Cerebellar cortex (tissue), 1 donor: ENCODE data around the gene AJAP1.

Source experiments
- DNase-seq: peaks from one replicate; pipeline ENCODE4 v3.0.0-alpha.2; 2015; ENCODE audit warnings: low spot score

Gene AJAP1

DNA sequence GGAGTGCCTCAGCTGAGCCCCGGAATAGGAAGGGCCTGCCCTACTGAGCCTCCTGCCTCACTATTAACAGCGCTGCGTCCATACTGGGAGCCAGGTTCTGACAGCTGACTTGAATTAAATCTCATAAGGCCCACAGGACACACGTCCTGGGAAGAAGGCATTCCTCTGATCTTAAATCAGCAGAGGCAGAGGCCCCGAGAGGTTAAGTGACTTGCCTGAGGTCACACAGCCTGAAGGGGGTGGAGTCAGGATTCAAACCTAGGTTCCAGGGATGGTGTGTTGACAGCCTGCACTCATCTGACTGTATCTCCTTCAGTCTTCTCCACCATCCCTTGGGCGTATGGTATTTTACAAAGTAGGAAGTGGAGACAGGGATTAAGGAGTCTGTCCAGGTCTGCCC, 79.8 kb downstream of the AJAP1 start:
- no peak for DNase-seq

DNA sequence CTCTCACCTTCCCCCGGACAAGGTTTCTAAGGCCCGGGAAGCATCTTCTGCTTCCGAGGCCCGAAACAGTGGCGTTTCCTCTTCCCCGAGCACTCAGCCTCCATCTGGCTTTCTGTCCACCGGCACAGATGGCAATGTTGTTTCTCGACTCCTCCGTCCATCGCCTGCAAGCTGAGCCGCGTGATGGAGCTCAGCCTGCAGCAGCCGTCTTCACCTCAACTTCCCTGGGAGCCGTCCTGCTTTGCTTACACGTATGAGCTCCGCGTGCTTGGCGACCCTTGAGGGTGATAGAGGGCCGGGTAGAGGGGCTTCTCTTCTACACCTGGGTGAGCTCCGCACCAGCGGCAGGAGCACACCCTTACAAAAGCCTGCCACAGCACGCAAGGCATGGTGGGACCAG, 80.4 kb downstream of the AJAP1 start:
- peak; percentile 26 for DNase-seq

DNA sequence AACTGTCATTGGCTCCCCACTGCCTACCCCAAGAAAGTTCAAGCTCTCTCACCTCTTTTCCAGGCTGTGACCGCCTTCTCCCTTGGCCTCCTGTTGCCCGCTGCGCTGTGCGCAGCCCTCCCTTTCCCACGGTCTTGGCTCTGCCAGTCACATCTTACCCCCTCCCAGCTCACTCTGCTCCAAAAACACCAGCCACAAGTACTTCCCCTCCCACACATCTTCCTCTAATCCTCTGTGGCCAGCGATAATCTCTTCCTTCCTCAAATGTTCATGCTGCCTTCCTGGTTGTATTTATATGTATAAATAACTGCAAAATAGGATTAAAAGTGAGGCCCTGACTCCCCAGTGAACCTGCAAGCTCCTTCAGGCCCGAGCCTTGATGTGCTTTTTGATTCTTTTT, 81.8 kb downstream of the AJAP1 start:
- DNase-seq: no peak

DNA sequence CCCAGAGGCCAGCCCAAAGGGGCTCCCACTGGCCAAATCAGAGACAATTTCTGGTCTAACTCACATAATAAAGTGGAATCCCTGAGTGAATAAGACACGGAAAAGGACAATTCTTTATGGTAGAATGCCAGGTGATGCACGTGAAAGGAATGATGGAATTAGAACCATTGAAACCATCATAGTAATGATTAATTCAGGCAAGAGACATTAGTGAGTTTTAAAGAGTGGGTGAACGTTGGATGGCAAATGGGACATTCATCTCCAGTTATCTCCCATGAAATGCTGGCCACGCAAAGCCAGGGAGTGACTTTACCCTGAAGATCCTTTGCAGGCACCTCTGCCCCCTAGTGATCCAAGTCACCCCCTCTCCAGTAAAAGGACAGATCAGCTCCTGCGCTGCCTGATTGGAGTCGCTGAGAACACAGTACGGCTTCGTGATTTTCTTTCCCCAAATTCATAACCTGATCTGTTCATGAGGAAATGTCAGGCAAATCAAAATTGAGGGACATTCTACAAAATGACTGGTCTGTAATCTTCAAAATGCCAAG, 87.5 kb downstream of the AJAP1 start:
- no peak for DNase-seq

DNA sequence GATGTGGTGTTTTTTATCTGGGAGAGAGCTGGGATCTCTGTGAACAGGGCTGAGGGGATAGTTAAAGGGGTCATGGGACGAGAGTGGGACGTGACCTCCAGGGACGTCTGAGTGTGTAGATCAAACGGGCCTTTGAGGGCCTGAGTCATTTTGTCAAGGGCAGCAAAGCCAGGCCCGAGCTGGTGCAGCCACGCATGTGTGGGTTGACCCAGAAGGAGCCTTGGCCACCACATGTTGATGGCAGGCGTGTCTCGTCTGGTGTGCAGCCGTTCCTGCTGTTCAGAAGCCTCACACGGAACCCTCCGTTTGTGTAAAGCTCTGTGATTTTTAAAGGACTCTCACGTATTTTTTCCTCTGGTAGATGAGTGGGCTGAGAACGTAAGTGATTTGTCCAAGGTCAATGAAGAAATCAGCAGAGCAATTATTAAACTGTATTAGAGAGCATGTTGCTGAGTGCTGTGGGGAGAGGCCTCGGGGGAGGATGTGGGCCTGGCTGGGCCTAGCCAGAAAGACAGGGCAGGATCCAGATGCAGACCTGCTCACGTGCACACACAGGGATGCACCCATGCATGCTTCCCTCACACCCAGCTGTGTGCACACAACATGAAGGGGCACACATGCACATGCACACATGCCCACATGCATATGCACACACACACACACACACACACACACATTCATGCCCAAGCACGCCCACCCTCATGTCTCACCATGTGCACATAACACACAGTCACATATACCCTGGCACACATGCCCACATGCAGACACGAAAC, 89.8 kb downstream of the AJAP1 start:
- no peak for DNase-seq

DNA sequence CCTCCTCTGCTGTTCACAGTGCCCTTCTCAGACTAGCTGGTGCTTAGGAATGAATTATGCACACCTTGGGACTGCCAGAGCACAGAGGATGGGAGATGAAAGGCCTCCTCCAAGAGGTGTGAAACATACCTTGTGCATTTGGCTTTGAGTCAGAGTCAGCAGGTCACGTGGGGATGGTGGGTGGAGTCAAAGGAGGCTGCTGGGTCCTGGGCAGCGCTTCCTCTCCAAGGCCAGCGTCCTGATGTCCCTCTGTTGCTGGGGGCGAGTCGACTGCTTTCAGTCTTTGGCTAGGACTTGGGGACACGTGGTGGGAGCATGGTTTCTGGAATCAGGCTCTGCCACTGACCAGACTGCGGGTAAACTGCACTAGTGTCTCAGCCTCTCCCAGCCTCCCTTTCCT, 91.2 kb downstream of the AJAP1 start:
- no peak for DNase-seq

DNA sequence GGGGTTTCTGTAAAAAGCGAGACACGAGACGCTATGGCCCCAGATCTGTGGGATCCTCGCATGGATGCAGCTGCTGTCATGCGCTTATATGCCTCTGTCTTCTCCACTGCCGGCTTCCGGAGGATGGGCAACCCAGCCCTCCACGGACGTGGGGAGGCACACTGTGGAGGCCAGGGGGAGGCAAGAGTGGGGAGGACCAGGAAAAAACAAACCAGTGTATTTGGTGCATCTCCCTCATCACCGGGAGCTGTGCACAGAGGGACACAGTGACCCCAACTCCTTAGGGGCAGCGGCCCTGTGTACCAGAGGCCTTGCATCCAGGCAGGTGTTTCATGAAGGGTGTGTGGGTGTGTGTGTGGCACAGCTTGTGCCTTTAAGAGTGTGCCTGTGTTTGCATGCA, 95.0 kb downstream of the AJAP1 start:
- DNase-seq: no peak

DNA sequence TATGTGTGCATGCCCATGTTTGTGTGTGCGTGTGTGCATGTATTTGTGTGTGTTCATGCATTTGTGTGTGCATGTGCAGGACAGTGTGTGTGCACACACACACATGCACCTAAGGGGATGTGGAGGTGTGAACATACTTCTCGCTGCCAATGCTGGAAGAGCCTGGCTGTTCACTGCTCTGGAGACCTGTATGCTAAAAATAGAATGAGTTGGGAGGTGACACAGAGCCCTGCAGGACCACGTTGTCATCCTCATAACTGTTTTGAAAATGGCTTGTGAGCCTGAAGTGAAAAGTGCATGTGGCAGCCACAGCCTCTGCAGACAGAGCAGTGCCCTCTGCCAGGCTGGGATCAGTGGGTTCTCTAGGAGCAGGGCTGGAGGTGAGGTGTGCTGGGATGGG, 95.8 kb downstream of the AJAP1 start:
- DNase-seq: no peak

DNA sequence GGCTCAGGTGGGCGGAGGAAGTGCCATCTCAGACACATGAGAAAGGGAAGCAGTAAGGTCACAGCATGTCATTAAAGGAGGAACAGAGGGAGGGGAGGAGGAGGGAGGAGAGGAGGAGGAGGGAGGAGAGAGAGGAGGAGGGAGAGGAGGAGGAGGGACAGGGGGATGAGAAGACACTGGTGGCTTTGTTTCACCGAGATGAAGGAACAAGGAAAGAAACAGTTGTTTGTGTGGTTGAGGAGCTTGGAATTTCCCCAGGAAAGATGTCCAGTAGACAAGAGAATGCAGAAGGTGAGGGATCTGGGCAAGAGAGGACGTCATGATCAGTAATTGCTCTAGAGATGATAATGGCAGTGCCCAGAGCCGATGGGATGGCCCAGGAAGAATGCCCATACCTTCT, 97.7 kb downstream of the AJAP1 start:
- DNase-seq: no peak

DNA sequence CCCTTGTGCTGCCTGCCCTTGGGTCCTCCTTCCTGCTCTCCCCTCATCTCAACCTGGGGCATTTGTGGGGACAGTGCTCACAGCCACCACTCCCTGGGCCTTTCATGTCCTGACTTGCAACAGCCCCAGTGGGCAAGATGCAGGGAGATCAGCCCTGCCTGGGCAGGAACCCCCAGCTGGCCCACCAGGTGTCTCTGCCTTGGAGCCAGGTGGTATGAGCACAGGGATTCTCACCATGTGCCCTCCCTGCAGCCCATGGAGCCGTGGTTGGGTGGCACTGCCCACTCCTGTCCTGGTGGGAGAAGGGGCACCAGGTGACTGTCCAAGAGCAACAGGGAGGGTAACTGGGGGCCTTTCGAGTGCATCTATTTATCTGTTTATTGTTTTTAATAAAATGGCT, 100.4 kb downstream of the AJAP1 start:
- no peak for DNase-seq

DNA sequence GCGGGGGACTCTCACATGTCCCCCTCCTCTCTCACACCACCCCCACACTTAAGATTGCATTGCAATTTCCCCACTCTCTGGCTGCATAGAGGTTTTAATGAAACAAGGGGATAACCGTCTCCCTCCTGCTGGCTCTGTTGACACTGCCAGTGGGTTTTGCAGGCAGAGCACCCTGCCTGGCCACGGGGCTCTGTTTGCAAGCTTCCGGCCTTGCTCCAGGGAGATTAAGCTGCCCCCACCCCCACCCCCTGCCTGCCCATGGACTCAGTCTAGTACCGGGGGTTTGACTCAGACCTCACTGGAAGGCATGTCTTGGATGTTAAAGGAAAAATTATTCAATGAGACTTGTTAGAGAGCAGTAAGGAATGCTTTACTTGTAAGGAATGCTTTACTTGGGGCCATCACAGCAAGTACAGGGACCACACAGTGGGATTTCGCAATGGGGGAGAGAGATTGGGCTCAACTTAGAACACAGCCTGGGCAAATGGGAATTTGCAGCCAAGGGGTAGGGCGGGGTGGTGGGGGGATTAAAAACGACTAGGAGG, 101.0 kb downstream of the AJAP1 start:
- no peak for DNase-seq

DNA sequence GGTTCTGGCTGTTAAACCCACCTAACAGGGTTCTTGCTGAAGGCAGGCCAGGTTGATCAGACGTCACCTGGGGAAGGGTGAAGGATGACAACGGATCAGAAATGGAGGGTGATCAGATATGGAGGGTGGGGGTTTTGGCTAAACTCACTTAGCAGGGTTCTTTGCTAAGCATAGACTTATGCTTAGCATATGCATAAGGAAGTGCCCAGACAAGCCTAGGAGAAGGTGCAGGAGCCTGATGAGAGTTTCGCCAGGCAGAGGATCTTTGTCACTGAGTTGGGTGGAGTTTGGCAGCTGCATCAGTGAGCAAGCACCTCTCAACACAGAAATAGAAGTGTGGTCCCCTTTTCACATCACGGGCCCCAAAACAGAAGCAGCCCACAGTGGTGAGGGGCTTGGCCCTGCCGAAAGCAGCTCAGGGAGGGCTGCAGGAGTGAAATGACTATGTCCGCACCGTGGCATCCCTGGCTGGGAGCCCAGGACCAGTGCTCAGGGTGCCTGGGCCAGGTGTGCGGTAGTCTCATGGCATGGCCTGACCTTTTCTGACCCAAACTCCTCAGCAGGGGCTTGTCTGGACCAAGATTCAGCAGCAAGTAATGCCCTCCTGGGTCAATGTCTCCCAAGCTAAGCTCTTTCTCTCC, 101.6 kb downstream of the AJAP1 start:
- no peak for DNase-seq

DNA sequence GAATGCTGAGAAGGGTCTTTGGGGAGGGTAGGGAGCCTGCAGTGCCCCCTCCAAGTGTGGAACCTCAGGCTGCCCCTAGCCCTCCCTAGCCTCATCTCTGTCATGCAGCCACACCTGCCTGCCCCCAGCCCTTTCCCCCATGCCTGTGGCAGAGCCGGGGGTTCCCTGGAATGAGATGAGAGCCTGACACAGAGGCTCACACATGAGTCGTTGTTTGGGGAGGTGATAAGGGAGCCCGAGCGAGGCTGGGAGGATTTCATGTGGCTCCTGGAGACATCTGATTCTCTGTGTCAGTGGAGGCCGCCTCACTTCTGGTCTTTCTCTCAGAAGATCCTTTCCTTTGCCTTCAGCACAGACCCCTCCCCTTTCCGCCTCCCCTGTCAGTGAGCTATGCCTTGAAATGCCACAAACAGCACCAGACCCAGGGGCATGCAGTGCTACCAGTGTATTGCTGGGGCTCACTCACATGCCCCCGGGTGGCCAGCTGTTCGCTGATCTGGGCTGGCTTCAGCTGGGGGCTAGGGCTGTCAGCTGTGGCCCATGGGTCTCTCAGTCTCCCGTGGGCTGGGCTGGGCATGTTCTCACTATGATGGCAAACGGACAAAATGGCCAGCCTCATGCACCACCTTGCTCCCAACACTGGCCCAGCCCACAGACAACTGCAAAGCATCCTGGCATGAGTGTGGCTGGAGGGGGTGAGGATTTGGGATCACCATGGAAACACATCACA, 102.6 kb downstream of the AJAP1 start:
- DNase-seq: no peak

DNA sequence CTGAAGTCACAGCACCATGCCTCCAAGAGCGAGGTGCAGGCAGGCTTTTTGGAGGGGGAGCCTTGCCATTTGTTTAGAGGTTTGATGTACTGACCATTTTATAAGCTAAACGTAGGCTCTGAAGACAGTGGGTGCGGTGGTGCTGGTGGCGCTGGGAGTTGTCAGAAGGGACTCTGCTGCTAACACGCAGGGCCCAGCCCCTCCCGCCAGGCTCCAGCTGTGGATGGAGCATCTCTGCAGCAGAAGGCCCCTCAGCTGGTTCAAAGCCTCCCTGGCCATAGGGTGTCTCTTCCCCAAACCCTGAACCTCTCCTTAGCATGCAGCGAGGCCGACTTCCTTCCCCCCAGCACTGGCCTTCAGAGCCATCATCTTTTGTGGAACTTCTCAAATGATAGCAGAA, 105.3 kb downstream of the AJAP1 start:
- no peak for DNase-seq

DNA sequence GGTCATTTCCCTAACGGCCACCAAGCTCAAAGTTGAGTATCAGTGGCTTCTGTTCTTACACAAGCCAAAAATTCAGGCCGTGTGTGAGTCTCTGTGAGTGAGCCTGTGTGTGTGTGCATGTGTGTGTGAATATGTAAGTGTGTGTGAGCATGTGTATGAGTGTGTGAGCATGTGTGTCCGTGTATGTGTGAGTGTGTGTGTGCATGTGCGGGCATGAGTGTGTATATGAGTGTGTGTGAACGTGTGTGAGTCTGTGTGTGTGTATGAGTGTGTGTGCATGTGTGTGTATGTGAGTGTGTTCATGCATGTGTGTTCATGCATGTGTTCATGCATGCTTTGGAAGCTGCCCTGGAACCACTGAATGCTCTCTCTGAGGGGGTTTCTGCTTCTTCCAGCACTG, 105.7 kb downstream of the AJAP1 start:
- no peak for DNase-seq

DNA sequence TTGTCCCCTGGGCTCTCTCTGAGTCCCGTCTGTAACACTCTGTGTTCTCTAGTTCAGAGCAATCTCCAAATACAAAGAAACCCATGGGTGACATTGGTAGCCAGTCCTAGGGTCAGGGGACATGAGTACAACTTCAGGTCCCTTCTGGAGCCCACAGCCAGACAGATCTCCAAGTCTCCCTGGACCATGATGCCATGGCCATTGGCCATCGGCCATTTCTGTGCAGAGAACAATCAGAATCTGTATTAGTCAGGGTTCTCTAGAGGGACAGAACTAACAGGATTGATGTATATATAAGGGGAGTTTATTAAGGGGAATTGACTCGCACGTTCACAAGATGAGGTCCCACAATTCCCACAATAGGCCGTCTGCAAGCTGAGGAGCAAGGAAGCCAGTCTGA, 106.9 kb downstream of the AJAP1 start:
- no peak for DNase-seq

DNA sequence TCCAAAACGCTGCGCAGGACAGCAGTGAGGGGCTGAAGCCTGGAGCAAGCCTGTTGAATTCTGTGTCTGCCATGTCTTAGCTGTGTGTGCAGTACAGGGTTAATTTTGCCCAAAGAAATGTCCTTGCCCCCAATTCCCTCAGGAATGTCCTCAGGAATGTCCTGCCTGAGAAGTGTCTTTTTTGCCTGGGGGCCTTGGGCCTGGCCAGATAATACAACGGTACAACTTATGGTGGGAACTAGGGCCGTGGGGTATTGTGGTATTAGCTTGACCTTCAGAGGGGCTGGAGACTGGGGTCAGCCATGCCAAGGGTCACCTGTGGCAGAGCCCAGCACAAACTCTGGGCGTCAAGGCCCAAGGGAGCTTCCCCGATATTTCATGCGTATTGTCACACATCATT, 107.7 kb downstream of the AJAP1 start:
- no peak for DNase-seq

DNA sequence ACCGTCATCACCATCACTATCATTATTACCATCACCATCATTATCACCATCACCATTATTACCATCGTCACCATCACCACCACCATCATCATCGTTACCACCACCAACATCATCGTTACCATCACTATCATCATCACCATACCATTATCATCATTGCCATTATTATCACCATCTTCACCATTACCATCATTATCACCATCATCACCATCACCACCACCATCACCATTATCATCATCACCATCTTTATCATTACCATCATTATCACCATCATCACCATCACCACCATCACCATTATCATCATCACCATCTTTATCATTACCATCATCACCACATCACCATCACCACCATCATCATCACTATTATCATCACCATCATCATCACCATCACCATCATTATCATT, 112.9 kb downstream of the AJAP1 start:
- no peak for DNase-seq

DNA sequence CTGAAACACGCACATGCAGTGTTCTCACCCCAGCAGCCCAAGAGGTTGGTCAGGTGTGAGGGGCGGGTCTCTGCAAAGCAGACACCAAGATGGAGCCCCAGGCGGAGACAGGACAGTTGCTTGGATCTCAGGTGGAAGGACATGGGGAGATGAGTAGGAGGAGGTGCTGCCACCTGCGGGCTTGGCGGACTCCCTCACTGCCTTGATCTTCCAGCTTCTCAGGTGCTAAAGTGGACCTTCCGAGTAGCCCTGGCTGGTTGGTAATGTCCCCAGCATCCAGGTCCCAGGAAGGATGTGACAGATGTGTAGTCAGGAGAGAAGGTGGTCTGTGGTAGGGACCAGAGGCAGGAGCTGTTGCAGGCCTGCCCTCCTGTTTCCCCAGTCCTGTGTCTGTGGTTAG, 114.1 kb downstream of the AJAP1 start:
- no peak for DNase-seq

DNA sequence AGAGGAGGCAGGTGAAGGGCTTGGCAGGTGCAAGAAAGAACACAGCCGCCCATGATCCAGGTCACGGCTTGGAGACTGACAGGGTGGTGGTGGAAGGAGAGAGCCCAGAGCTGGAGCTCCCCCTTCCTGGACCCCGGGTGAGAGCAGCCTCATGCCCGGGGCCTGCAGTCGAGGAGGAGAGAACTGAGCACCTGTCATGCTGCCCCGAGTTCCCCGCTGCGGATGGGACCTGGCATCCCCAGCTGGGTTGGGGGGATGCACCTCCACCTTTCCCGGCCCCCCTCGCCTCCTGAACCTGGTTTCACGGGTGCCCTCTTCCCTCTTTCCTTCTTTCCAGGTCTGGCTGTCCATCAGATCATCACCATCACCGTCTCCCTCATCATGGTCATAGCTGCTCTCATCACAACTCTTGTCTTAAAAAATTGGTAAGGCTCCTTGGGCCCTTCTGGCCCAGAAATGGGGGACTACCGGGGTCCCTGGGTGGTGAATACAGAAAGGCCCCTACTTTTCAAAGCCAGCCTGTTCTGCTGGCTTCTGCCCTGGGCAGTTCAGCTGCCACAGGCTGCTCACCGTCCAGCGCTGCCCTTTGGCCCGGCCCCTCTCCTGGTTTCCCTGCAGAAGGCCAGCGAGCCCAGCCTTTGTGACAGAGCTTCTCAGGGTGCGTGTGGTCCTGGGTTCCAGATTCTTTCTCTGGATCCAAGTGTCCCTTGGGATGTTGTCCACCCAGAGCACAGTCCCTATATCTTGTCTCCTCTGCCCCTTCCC, 115.3 kb downstream of the AJAP1 start:
- DNase-seq: no peak

DNA sequence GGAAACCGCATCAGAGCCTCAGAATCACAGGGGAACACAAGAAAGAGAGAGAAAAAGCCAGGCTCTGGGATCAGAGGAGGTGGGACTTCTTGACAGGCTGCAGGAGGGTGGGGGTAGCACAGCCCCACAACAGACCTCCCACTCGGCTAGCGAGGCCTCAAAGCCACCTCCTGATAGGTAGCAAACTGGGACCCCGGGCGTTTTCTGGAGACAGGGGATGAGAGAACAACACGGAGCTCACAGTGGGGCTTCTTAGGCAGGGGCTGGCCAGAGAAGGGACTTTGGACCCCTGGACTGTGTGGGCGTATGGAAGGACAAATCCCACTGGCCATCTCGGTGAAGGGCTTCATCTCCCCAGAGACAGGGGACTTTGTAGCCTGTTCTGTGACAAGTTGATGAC, 116.3 kb downstream of the AJAP1 start:
- DNase-seq: no peak

DNA sequence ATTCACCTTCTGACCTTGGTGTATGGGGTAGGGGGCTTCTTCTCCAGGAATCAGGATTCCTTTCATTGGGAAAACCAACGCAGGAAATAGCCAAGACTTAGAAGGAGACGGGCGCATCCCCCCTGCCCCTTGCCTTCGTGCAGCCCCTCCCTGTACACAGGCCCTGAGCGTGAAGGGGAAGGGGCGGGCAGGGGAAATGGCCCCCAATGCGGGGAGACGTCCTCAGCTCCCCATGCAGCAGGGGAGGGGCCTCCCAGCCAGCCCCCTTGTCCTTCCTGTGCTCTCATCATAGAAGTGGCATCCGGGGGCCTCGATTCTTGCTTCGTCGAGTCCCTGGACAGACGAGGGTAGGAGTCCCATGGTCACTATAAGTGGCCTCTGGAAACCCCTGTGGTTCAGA, 116.9 kb downstream of the AJAP1 start:
- no peak for DNase-seq
